NCI-H2171 (cell line): ENCODE measurements around the gene KIF2C.
A peak's percentile ranks its signal among the peaks of the same experiment; 100 is the strongest.
"Not testable (repeated sequence)": the region's sequence is repeated elsewhere in the genome, so short reads cannot be mapped to it uniquely, and the experiment has no call there.

Experiments used
- DNase-seq: peaks from one replicate; lab custom pipeline; 2025; lab: John Stamatoyannopoulos, UW

The KIF2C gene

GRCh38 chr1:44798481-44799365 lies 59.1 kb downstream of the KIF2C start:
- DNase-seq, result no peak

- DNase-seq, result peak; percentile 98
Measured at GRCh38 chr1:44799770-44800584, 60.3 kb downstream of the KIF2C start, which contains the start of gene PLK3. PLK3 (plus strand) TSS chr1:44800377; CDS start chr1:44800464, 87 bp downstream.

- DNase-seq, result peak; percentile 66
Measured at GRCh38 chr1:44801491-44802305, 62.1 kb downstream of the KIF2C start.

GRCh38 chr1:44802306-44803061 lies 62.8 kb downstream of the KIF2C start:
- peak; percentile 47 for DNase-seq

GRCh38 chr1:44803062-44803311 lies 63.4 kb downstream of the KIF2C start:
- DNase-seq, result no peak

- no peak for DNase-seq
Measured at GRCh38 chr1:44803312-44804095, 63.9 kb downstream of the KIF2C start.

GRCh38 chr1:44805311-44806024 lies 65.8 kb downstream of the KIF2C start:
- no peak for DNase-seq

GRCh38 chr1:44806025-44806703 lies 66.5 kb downstream of the KIF2C start:
- DNase-seq, result no peak

GRCh38 chr1:44806704-44807363 lies 67.2 kb downstream of the KIF2C start, which contains the start of gene DYNLT4:
DYNLT4 (minus strand) TSS chr1:44807351; CDS start chr1:44806668, 683 bp downstream.
- DNase-seq, result no peak

- no peak for DNase-seq
Measured at GRCh38 chr1:44807364-44808062, 67.9 kb downstream of the KIF2C start.

- no peak for DNase-seq
Measured at GRCh38 chr1:44808063-44808937, 68.7 kb downstream of the KIF2C start, which contains the start of gene BTBD19. BTBD19 (plus strand) TSS chr1:44808523; CDS start chr1:44808821, 298 bp downstream.

GRCh38 chr1:44808938-44809917 lies 69.6 kb downstream of the KIF2C start:
- no peak for DNase-seq

- no peak for DNase-seq
Measured at GRCh38 chr1:44810101-44810761, 70.6 kb downstream of the KIF2C start.

- not testable (repeated sequence) for DNase-seq
Measured at GRCh38 chr1:44810762-44811105, 71.1 kb downstream of the KIF2C start.

- no peak for DNase-seq
Measured at GRCh38 chr1:44811234-44811633, 71.6 kb downstream of the KIF2C start.
